K562 (cell line): ENCODE measurements around the gene ETDA. TPM values are rescaled to one million over a fixed set of nuclear protein-coding genes. Genes with fewer than 3 reads are reported as not detected.

ENCODE experiments used
- ATAC-seq: fragments of 200-7000 bp; cut with Tn5 transposase; 3 replicates; pipeline ENCODE4 v1.9.1; 2020; ENCODE audit warnings: moderate library complexity
- BruUV-seq: library from RNA; stranded (reverse); fragments of 400-500 nt; replicated peaks from 2 replicates; lab custom pipeline; 2021; lab: Mats Ljungman, UMichigan
- CTCF ChIA-PET: fragments of 300-600 bp; formaldehyde crosslinking; extraction: SDS; loops from one replicate; lab custom pipeline; 2021; ENCODE audit warnings: low intra/inter-chr PET ratio; lab: Yijun Ruan, JAX
- POLR2A ChIA-PET: fragments of 300-600, 350-650 bp; sonication (Branson Sonifier 250); formaldehyde crosslinking; extraction: SDS; loops from one replicate; lab custom pipeline; 2021; ENCODE audit warnings: antibody characterized with exemption, inconsistent platforms; lab: Yijun Ruan, JAX
- DNase-seq, 4 experiments: peaks; one replicate each; pipeline versions ENCODE4 v3.0.0 to v3.0.0-alpha.2; 2011 to 2018; ENCODE audit warnings: low spot score in 3 of 4, mixed read lengths in 3 of 4; ENCODE audit errors: extremely low read depth in 1 of 4
- FAIRE-seq: peaks from 2 replicates; lab custom pipeline; 2011; peaks lifted over from hg19 to GRCh38; lab: Jason Lieb, UNC
- H2AFZ ChIP-seq: 2 replicates; pipeline ENCODE4 v1.6.0; 2011; ENCODE audit warnings: low read depth, low read length, control low read depth, inconsistent platforms
- H3K27ac ChIP-seq: fragments of 200-600 bp; 3 replicates; pipeline ENCODE4 v1.8.0; 2011; ENCODE audit warnings: low read depth, mild to moderate bottlenecking, control low read depth, inconsistent platforms, low read length, moderate library complexity, mixed read lengths; ENCODE audit errors: extremely low read depth
- H3K27me3 ChIP-seq, 2 experiments: fragments of 300-600 bp in 1 of 2; 2 replicates in 1 of 2; 3 replicates in 1 of 2; pipeline versions ENCODE4 v1.6.0 to v1.8.0; 2011; ENCODE audit warnings: inconsistent platforms in 2 of 2, low read length in 2 of 2, mild to moderate bottlenecking in 1 of 2, mixed read lengths in 1 of 2, moderate library complexity in 1 of 2; ENCODE audit not compliant: control insufficient read depth in 2 of 2, insufficient read depth in 2 of 2
- H3K36me3 ChIP-seq: fragments of 300-600 bp; 3 replicates; pipeline ENCODE4 v1.8.0; 2011; ENCODE audit warnings: mild to moderate bottlenecking, low read length, inconsistent platforms; ENCODE audit not compliant: control insufficient read depth, insufficient read depth
- H3K4me1 ChIP-seq, 2 experiments: fragments of 200-600 bp in 1 of 2; replicated peaks in 1 of 2; 2 replicates in 1 of 2; 3 replicates in 1 of 2; pipeline versions ENCODE4 v1.5.1 to v1.8.0; 2011; ENCODE audit warnings: inconsistent platforms in 2 of 2, low read length in 2 of 2, mild to moderate bottlenecking in 1 of 2, mixed read lengths in 1 of 2, moderate library complexity in 1 of 2; ENCODE audit not compliant: control insufficient read depth in 2 of 2, insufficient read depth in 2 of 2
- H3K4me2 ChIP-seq: 2 replicates; pipeline ENCODE4 v1.6.1; 2011; ENCODE audit warnings: low read length, control low read depth, inconsistent platforms, mixed read lengths; ENCODE audit not compliant: insufficient read depth
- H3K4me3 ChIP-seq: fragments of 200-600 bp; sonication (generic), shearing (Covaris generic); 2 replicates; pipeline ENCODE4 v1.5.1; 2016; ENCODE audit warnings: control low read depth, inconsistent platforms
- H3K79me2 ChIP-seq: fragments of 200-600 bp; 3 replicates; pipeline ENCODE4 v1.8.0; 2011; ENCODE audit warnings: low read length, inconsistent platforms; ENCODE audit not compliant: control insufficient read depth, insufficient read depth
- H3K9ac ChIP-seq, 2 experiments: 2 replicates each; pipeline versions ENCODE4 v1.6.0 to v1.6.1; 2011; ENCODE audit warnings: low read depth in 2 of 2, low read length in 2 of 2, control low read depth in 1 of 2, inconsistent platforms in 1 of 2, mild to moderate bottlenecking in 1 of 2, mixed read lengths in 1 of 2; ENCODE audit not compliant: insufficient read depth in 1 of 2
- H3K9me1 ChIP-seq: one replicate; pipeline ENCODE4 v1.6.0; 2011; ENCODE audit warnings: inconsistent platforms, mild to moderate bottlenecking, low read length, moderate library complexity; ENCODE audit not compliant: control insufficient read depth, insufficient read depth
- H3K9me3 ChIP-seq: replicated peaks from 2 replicates; pipeline ENCODE4 v1.5.1; 2011; ENCODE audit warnings: low read depth, low read length, inconsistent platforms; ENCODE audit not compliant: control insufficient read depth, insufficient read depth
- H4K20me1 ChIP-seq: replicated peaks from 2 replicates; pipeline ENCODE4 v1.6.1; 2011; ENCODE audit warnings: low read length, inconsistent platforms, mixed read lengths; ENCODE audit not compliant: control insufficient read depth, insufficient read depth
- ARNT ChIP-seq, 2 experiments: fragments of 450-650 bp; IDR thresholded peaks; 2 replicates each; pipeline ENCODE4 v1.6.1; 2016; ENCODE audit warnings: mild to moderate bottlenecking in 1 of 2
- CBFA2T3 ChIP-seq: fragments of 450-650 bp; IDR thresholded peaks from 2 replicates; pipeline ENCODE4 v1.6.1; 2017
- IRF2 ChIP-seq: sonication (generic); formaldehyde crosslinking; IDR thresholded peaks from 2 replicates; pipeline ENCODE4 v1.8.1; 2022; ENCODE audit warnings: mild to moderate bottlenecking, missing genetic modification reagents
- KDM5B ChIP-seq: fragments of 200-600 bp; sonication (generic); IDR thresholded peaks from 2 replicates; pipeline ENCODE4 v1.6.1; 2012; ENCODE audit warnings: low read depth, mild to moderate bottlenecking, moderate library complexity, low read length, control low read depth, inconsistent platforms; ENCODE audit not compliant: insufficient replicate concordance
- NR4A1 ChIP-seq, 2 experiments: fragments of 250-450 bp in 1 of 2; fragments of 450-650 bp in 1 of 2; sonication (Bioruptor Pico) in 1 of 2; IDR thresholded peaks; 2 replicates each; pipeline versions ENCODE4 v1.4.0 to v1.6.1; 2016 to 2020; ENCODE audit warnings: mild to moderate bottlenecking in 2 of 2, missing compliant biosample characterization in 1 of 2, missing genetic modification characterization in 1 of 2, moderate library complexity in 1 of 2
- POLR2A ChIP-seq: fragments of 450-650 bp; conservative IDR thresholded peaks from 2 replicates; pipeline ENCODE4 v1.6.1; 2016
- PYGO2 ChIP-seq: fragments of 450-650 bp; IDR thresholded peaks from 2 replicates; pipeline ENCODE4 v1.6.1; 2016; ENCODE audit warnings: mild to moderate bottlenecking, missing genetic modification characterization, moderate library complexity, missing compliant biosample characterization
- RBM25 ChIP-seq: fragments of 200-400 bp; formaldehyde crosslinking; IDR thresholded peaks from 2 replicates; pipeline ENCODE4 v1.6.1; 2018; ENCODE audit warnings: low read length, low read depth, moderate library complexity; ENCODE audit not compliant: severe bottlenecking
- SRSF9 ChIP-seq: fragments of 200-400 bp; formaldehyde crosslinking; IDR thresholded peaks from 2 replicates; pipeline ENCODE4 v1.6.1; 2017; ENCODE audit warnings: low read depth, low read length, borderline replicate concordance
- TBP ChIP-seq: optimal IDR thresholded peaks from 2 replicates; pipeline ENCODE3; 2011; ENCODE audit warnings: low read depth, low read length, improper control_type of control experiment
- TRIM28 ChIP-seq: fragments of 450-650 bp; IDR thresholded peaks from 2 replicates; pipeline ENCODE4 v1.6.1; 2017
- WHSC1 ChIP-seq: IDR thresholded peaks from one replicate; pipeline ENCODE4 v1.6.1; 2012; ENCODE audit warnings: low read length, control low read depth, inconsistent platforms
- ZNF175 ChIP-seq: fragments of 200-800 bp; sonication (Bioruptor generic); IDR thresholded peaks from 2 replicates; pipeline ENCODE4 v1.6.1; 2016; ENCODE audit warnings: low read depth, mild to moderate bottlenecking, missing genetic modification characterization, missing compliant biosample characterization
- ZNF184 ChIP-seq: sonication (generic); formaldehyde crosslinking; IDR thresholded peaks from 2 replicates; pipeline ENCODE4 v1.5.0; 2020; ENCODE audit warnings: missing genetic modification reagents
- WGBS: fragments of 100-300 bp; shearing (Covaris generic); methylation state at CpG from one replicate; pipeline ENCODE4 v1.1.6; 2016; ENCODE audit warnings: low coverage, mixed read lengths; ENCODE audit not compliant: insufficient coverage; ENCODE audit errors: missing lambda C conversion rate; 5-methylcytosine and 5-hydroxymethylcytosine counted together
- in situ Hi-C: fragments of 300-500 bp; cut with MboI; formaldehyde crosslinking; loops from 4 replicates; pipeline ENCODE4 v1.15.0; 2018; ENCODE audit warnings: inconsistent platforms, mixed read lengths
- intact Hi-C: fragments of 100-400 bp; cut with micrococcal nuclease; formaldehyde crosslinking; loops from 2 replicates; pipeline ENCODE4 v1.14.2; 2022
- polyA plus RNA-seq, 8 experiments: library from polyadenylated mRNA; depleted of rRNA in 4 of 8; stranded (reverse) in 5 of 8; unstranded in 3 of 8; fragments of >200 nt; fragmentation: Nextera tagmentation in 2 of 8; fragmentation: Illumina TruSeq in 1 of 8; extraction: Ambion mirVana in 2 of 8; extraction: Trizol in 1 of 8; gene quantifications; 2 replicates each; pipeline versions ENCODE4 v1.2.1 to v1.2.3, GENCODE V29; 2011 to 2014; ENCODE audit warnings: inconsistent platforms in 1 of 8, missing spikeins in 1 of 8
- total RNA-seq, 7 experiments: library from RNA; depleted of rRNA in 6 of 7; stranded (reverse); fragments of >200 nt in 6 of 7; fragmentation: Illumina TruSeq in 2 of 7; extraction: Trizol in 2 of 7; gene quantifications; 2 replicates each; pipeline versions ENCODE4 v1.2.1 to v1.2.3, GENCODE V29; 2011 to 2021; ENCODE audit warnings: low replicate concordance in 1 of 7
- TF ChIP-seq, protein P1 (sequence below): fragments of 450-650 bp; IDR thresholded peaks from 2 replicates; pipeline ENCODE4 v1.6.1; 2017; ENCODE audit warnings: antibody characterized with exemption, mild to moderate bottlenecking
- TF ChIP-seq, protein P2 (sequence below): fragments of 450-650 bp; IDR thresholded peaks from 2 replicates; pipeline ENCODE4 v1.6.1; 2018; ENCODE audit warnings: mild to moderate bottlenecking, low read depth; ENCODE audit not compliant: partially characterized antibody
- TF ChIP-seq, protein P3 (sequence below): fragments of 450-650 bp; IDR thresholded peaks from 2 replicates; pipeline ENCODE4 v1.6.1; 2017; ENCODE audit warnings: antibody characterized with exemption

The ETDA gene
- total and polyA plus RNA-seq, 9 of the 15 experiments (the other 6 are each of a cell fraction or from before 2014, with no cell fraction given), result not detected

DNA sequence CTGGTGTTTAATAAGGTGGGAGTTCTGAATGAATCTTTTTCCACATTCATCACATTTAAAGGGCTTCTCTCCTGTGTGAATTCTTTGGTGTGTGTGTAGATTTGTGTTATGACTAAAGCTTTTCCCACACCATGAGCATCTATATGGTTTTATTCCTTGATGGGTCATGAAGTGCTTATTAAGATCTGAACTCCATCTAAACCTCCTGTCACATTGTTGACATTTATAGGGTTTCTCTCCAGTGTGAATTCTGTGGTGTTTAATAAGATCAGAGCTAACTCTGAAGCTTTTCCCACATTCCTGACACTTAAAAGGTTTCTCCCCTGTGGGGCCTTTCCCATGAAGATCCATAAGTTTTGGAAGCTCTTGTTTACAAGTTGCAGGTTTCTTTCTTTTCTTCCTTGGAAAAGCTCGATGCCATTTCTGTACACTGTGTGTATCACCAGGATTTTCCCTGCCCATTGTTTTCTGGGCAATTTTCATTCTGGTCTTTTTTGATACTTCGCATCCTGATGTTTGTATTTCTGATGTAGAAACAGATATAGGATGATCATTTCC, 35.5 kb downstream of the ETDA start:
- no TSS peak for BruUV-seq
- Histone ChIP-seq H4K20me1 (no peaks in the 10 kb centered on the region), H3K27ac (no peak overlapping the region), H3K9me3 (no peaks in the 10 kb centered on the region), H3K4me3 (no peak overlapping the region), H2AFZ (no peak overlapping the region), H3K27me3 (no peaks in the 10 kb centered on the region), H3K79me2 (no peaks in the 10 kb centered on the region), H3K9ac (no peak overlapping the region), H3K36me3 (no peaks in the 10 kb centered on the region), H3K4me1 (no peaks in the 10 kb centered on the region), H3K4me2 (no peak overlapping the region), H3K9me1 (no peaks in the 10 kb centered on the region)
- ChIA-PET CTCF (no interaction called here), POLR2A (no interaction called here)
- WGBS, result 30% methylated on average over 2 of the region's 2 CpGs
- intact Hi-C loops, result no loop called here
- no peak for FAIRE-seq
- DNase-seq, result no peak
- in situ Hi-C loops, result no loop called here
- ATAC-seq, result no peak
- no peak for TF ChIP-seq NR4A1 (CRISPR knock-in tag; IDR thresholded peaks at IDR 0.05)
- no peak for TF ChIP-seq NR4A1 (tag; IDR thresholded peaks at IDR 0.05)
- no peak for TF ChIP-seq TBP
- no peak for TF ChIP-seq ZNF175 (CRISPR knock-in tag)
- no peak for TF ChIP-seq KDM5B
- no peak for TF ChIP-seq IRF2 (CRISPR knock-in tag)
- TF ChIP-seq RBM25, result peak; percentile 9
- TF ChIP-seq, protein P1, sequence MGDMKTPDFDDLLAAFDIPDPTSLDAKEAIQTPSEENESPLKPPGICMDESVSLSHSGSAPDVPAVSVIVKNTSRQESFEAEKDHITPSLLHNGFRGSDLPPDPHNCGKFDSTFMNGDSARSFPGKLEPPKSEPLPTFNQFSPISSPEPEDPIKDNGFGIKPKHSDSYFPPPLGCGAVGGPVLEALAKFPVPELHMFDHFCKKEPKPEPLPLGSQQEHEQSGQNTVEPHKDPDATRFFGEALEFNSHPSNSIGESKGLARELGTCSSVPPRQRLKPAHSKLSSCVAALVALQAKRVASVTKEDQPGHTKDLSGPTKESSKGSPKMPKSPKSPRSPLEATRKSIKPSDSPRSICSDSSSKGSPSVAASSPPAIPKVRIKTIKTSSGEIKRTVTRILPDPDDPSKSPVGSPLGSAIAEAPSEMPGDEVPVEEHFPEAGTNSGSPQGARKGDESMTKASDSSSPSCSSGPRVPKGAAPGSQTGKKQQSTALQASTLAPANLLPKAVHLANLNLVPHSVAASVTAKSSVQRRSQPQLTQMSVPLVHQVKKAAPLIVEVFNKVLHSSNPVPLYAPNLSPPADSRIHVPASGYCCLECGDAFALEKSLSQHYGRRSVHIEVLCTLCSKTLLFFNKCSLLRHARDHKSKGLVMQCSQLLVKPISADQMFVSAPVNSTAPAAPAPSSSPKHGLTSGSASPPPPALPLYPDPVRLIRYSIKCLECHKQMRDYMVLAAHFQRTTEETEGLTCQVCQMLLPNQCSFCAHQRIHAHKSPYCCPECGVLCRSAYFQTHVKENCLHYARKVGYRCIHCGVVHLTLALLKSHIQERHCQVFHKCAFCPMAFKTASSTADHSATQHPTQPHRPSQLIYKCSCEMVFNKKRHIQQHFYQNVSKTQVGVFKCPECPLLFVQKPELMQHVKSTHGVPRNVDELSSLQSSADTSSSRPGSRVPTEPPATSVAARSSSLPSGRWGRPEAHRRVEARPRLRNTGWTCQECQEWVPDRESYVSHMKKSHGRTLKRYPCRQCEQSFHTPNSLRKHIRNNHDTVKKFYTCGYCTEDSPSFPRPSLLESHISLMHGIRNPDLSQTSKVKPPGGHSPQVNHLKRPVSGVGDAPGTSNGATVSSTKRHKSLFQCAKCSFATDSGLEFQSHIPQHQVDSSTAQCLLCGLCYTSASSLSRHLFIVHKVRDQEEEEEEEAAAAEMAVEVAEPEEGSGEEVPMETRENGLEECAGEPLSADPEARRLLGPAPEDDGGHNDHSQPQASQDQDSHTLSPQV, result no peak
- no peak for TF ChIP-seq SRSF9
- TF ChIP-seq ZNF184 (CRISPR knock-in tag), result no peak
- TF ChIP-seq CBFA2T3, result no peak
- no peak for TF ChIP-seq PYGO2 (tag)
- TF ChIP-seq TRIM28, result peak; percentile 86
- TF ChIP-seq POLR2A, result no peak
- no peak for TF ChIP-seq ARNT (IDR thresholded peaks at IDR 0.05)
- TF ChIP-seq WHSC1, result no peak
- TF ChIP-seq, protein P2, sequence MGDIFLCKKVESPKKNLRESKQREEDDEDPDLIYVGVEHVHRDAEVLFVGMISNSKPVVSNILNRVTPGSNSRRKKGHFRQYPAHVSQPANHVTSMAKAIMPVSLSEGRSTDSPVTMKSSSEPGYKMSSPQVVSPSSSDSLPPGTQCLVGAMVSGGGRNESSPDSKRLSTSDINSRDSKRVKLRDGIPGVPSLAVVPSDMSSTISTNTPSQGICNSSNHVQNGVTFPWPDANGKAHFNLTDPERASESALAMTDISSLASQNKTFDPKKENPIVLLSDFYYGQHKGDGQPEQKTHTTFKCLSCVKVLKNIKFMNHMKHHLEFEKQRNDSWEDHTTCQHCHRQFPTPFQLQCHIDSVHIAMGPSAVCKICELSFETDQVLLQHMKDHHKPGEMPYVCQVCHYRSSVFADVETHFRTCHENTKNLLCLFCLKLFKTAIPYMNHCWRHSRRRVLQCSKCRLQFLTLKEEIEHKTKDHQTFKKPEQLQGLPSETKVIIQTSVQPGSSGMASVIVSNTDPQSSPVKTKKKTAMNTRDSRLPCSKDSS, result peak; percentile 57
- TF ChIP-seq, protein P3, sequence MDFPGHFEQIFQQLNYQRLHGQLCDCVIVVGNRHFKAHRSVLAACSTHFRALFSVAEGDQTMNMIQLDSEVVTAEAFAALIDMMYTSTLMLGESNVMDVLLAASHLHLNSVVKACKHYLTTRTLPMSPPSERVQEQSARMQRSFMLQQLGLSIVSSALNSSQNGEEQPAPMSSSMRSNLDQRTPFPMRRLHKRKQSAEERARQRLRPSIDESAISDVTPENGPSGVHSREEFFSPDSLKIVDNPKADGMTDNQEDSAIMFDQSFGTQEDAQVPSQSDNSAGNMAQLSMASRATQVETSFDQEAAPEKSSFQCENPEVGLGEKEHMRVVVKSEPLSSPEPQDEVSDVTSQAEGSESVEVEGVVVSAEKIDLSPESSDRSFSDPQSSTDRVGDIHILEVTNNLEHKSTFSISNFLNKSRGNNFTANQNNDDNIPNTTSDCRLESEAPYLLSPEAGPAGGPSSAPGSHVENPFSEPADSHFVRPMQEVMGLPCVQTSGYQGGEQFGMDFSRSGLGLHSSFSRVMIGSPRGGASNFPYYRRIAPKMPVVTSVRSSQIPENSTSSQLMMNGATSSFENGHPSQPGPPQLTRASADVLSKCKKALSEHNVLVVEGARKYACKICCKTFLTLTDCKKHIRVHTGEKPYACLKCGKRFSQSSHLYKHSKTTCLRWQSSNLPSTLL, result no peak
